NCI-H128 (cell line): ENCODE data around the gene P2RX6.

Experiments used
- DNase-seq: peaks from one replicate; lab custom pipeline; 2025; ENCODE audit not compliant: unreplicated experiment; lab: John Stamatoyannopoulos, UW

P2RX6 gene

GRCh38 chr22:21012446-21013407 is 2.2 kb upstream of the P2RX6 start:
- DNase-seq, result no peak

- DNase-seq, result no peak
Measured at GRCh38 chr22:21013657-21014201, 1.2 kb upstream of the P2RX6 start.

- DNase-seq, result peak; percentile 84
Measured at GRCh38 chr22:21014202-21014725, 701 bp upstream of the P2RX6 start.

GRCh38 chr22:21015466-21016006 is 571 bp downstream of the P2RX6 start:
- DNase-seq, result no peak

GRCh38 chr22:21016644-21017420 is 1.9 kb downstream of the P2RX6 start:
- DNase-seq, result no peak

- no peak for DNase-seq
Measured at GRCh38 chr22:21018314-21018713, 3.3 kb downstream of the P2RX6 start.

- no peak for DNase-seq
Measured at GRCh38 chr22:21020802-21021429, 6.0 kb downstream of the P2RX6 start.

GRCh38 chr22:21022507-21022906 is 7.5 kb downstream of the P2RX6 start:
- DNase-seq, result no peak

- no peak for DNase-seq
Measured at GRCh38 chr22:21022955-21023614, 8.1 kb downstream of the P2RX6 start.

GRCh38 chr22:21025266-21025665 is 10.3 kb downstream of the P2RX6 start:
- no peak for DNase-seq

- DNase-seq, result no peak
Measured at GRCh38 chr22:21025763-21026755, 11.1 kb downstream of the P2RX6 start.

GRCh38 chr22:21026783-21027692 is 12.1 kb downstream of the P2RX6 start:
- DNase-seq, result no peak

GRCh38 chr22:21028277-21029251 is 13.6 kb downstream of the P2RX6 start:
- DNase-seq, result no peak

GRCh38 chr22:21029486-21030025 is 14.6 kb downstream of the P2RX6 start:
- no peak for DNase-seq

- DNase-seq, result no peak
Measured at GRCh38 chr22:21030032-21030431, 15.1 kb downstream of the P2RX6 start.
